T47D (cell line): Measurements from ENCODE around the gene TMEFF1.

Experiments
- DNase-seq, 2 experiments: peaks; one replicate each; pipeline versions ENCODE4 v3.0.0 to v3.0.0-alpha.2; 2011 to 2012; ENCODE audit warnings: low read depth in 1 of 2, low spot score in 1 of 2
- JUND ChIP-seq: IDR thresholded peaks from 2 replicates; pipeline ENCODE4 v1.6.1; 2012; ENCODE audit warnings: low read depth
- in situ Hi-C: cut with HindIII; loops from 2 replicates; pipeline ENCODE4 v1.10.0; 2016; ENCODE audit warnings: low sequenced_read_pairs, low pct_unique_long_range_greater_than_20kb

TMEFF1 gene

DNA sequence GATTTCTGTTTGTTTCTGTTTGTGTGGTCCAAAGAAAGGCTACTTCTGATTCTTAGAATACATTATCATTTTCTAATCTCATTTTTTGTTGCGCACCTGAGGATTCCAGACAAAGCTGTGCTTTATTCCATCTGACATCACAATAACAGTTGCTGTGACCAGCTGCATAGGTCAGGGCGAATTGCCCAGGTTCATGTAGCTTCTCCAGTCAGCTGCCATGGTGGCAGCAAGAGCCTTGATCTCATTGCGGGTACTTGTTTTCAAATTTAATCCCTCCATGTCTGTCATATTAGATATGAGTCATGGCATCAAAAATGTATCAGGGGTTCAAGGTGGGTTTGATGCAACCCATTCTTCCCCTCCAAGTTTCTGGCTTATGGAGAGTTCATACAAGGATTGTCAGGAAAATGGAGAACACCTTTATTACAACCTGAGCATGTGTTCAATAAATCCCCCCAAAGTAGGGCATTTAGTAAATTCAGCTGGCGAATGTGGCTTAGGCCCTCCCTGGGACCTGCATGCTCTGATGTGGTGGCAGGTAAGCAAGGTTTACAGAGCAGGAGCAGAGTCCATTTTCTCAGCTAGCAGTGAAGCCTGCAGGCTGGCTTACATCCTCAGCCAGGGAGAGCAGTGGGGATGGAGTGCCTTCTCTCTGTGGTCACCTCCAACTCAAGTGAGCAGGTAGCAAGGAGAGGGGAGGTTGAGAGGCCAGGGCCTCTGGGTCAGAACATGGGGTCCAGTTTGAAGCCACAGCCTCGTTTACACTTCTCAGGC lies 118.9 kb downstream of the TMEFF1 start:
- TF ChIP-seq JUND: no peak
- in situ Hi-C loops: no loop called here

DNA sequence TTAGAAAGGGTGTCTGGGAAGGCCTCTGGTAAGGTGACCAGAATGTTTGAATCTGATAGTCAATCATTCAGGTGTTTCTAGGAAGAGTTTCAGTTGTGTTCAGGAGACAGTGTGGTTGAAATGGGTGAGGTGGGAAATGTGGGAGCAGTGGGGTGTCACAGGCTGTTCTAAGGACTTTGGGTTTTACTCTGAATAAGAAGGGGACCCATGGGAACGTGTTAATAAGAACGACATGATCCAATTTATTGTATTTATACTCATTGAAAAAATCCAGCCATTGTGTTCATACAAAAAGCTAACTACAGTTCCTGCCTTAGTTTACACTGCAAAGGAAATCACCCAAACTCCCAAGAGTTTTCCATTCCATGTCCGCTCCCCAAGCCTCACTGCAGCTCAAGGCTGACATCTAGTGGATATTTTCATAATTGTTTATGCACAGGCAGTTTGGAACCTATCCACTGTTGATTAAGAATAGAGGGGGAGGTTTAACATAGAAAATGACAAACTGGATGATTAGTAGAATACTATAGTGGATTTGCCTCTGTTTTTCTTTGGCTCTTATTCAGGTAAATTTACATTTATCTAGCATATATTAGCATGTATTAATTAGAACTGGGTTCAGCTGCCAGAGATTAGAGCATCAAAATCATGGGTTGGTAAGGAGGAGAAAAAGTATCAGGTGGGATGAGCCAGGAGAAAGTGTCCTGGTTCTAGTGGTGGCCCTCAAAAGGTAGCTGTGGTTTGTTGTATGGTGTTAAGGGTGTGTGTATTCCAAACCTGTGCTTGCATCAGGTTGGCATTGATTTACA lies 122.6 kb downstream of the TMEFF1 start:
- no peak for TF ChIP-seq JUND
- in situ Hi-C loops: no loop called here
- DNase-seq: peak; percentile 9 to 69

More for the DNA sequence above, 118.9 kb downstream of the TMEFF1 start:
- no peak for DNase-seq

DNA sequence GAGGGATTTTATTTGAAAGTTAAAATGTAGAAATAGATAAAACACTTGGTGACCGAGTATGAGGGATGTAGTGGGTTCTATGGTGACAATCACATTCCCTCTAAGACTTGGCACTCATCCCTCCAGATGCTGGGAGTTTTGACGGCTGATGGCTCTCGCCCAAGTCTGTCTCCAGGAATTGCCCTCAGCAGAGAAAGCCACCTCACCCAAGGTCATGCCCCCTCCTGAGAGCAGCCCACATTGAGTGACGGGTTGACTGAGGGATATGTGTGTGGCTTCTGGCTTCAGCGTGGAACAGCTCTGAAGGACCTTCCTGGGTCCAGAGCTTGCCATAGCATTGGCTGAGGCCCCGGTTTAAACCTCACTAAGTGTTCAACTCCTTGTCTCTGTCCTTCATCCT lies 124.3 kb downstream of the TMEFF1 start:
- no peak for DNase-seq
- TF ChIP-seq JUND: no peak
- in situ Hi-C loops: no loop called here

GRCh38 chr9:100598641-100599145 lies 125.7 kb downstream of the TMEFF1 start:
- TF ChIP-seq JUND: no peak
- DNase-seq: peak; percentile 16 to 85
- in situ Hi-C loops: no loop called here

- DNase-seq: no peak
- in situ Hi-C loops: no loop called here
Measured at GRCh38 chr9:100600521-100601079, 127.7 kb downstream of the TMEFF1 start.

DNA sequence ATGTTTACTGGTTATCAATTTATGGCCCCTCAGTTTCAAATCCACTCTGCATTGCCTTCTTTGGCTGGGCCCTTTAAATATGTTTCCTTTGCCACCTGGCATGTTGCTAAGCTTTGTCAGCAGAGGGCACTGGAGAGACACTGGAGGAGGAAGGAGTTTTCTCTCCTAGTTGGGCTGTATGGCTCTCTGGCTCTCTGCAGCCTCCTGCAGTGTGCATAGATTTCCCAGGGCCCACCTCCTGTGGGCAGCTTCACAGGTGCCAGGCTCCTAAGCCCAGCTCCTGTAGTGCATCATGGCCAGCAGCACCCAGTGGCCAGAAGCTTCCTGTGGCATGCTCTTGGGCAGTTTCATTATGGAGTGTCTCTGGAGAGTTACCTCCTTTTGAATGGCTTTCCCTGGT lies 128.3 kb downstream of the TMEFF1 start:
- in situ Hi-C loops: no loop called here
- TF ChIP-seq JUND: no peak
- peak; percentile 20 to 74 for DNase-seq

More at GRCh38 chr9:100600521-100601079, 127.7 kb downstream of the TMEFF1 start:
- TF ChIP-seq JUND: no peak

GRCh38 chr9:100602342-100602801 lies 129.4 kb downstream of the TMEFF1 start:
- in situ Hi-C loops: no loop called here
- DNase-seq: peak; percentile 26 to 73
- no peak for TF ChIP-seq JUND

GRCh38 chr9:100605405-100605804 lies 132.5 kb downstream of the TMEFF1 start:
- no peak for TF ChIP-seq JUND
- in situ Hi-C loops: no loop called here
- DNase-seq: no peak

DNA sequence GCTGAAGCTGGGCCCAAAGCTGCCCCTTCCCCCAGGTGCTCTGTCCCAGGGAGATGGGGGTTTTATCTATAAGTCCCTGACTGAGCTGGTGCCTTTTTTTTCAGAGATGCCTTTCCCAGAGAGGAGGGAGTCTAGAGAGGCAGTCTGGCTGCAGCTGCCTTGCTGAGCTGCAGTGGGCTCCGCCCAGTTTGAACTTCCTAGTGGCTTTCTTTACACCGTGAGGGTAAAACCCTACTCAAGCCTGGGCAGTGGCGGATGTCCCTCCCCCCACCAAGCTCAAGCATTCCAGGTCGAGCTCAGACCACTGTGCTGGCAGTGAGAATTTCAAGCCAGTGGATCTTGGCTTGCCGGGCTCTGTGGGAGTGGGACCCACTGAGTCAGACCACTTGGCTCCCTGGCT lies 146.2 kb downstream of the TMEFF1 start:
- DNase-seq: no peak
- TF ChIP-seq JUND: no peak
- in situ Hi-C loops: no loop called here

DNA sequence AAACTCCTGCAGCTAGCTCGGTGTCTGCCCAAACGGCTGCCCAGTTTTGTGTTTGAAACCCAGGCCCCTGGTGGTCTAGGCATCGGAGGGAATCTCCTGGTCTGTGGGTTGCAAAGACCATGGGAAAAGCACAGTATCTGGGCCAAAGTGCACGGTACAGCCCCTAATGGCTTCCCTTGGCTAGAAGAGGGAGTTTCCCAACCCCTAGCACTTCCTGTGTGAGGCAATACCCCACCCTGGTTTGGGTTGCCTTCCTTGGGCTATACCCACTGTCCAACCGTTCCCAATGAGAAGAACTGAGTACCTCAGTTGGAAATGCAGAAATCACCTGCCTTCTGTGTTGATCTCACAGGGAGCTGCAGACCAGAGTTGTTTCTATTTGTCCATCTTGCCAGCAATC lies 146.7 kb downstream of the TMEFF1 start:
- in situ Hi-C loops: no loop called here
- TF ChIP-seq JUND: no peak
- DNase-seq: no peak

GRCh38 chr9:100623969-100624368 lies 151.0 kb downstream of the TMEFF1 start:
- no peak for TF ChIP-seq JUND
- DNase-seq: no peak
- in situ Hi-C loops: no loop called here

DNA sequence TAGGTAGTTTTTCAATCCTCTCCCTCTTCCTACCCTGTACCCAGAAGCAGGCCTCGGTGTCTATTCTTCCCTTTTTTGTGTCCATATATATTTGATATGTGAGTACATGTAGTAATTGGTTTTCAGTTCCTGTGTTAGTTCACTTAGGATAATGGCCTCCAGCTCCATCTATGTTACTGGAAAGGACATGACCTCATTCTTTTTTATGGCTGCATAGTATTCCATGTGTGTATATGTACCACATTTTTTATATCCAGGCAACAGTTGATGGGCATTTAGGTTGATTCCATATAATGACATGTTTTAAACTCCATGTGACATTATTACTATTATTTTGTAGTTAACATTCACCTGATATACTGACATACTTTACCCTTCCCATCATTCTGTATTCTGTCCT lies 154.0 kb downstream of the TMEFF1 start:
- TF ChIP-seq JUND: no peak
- no peak for DNase-seq
- in situ Hi-C loops: no loop called here
